ENCODE results near the gene GTSF1L.

The GTSF1L gene

GRCh38 chr20:43746344-43747137 is 19.7 kb upstream of the GTSF1L start:
- no peak for DNase-seq (ENCODE audit: low spot score)

- DNase-seq (ENCODE audit: low spot score): peak; percentile 53
Observed at GRCh38 chr20:43744966-43745730, 18.3 kb upstream of the GTSF1L start.

GRCh38 chr20:43744151-43744611 is 17.4 kb upstream of the GTSF1L start:
- no peak for DNase-seq (ENCODE audit: low spot score)

GRCh38 chr20:43740642-43741041 is 13.8 kb upstream of the GTSF1L start:
- no peak for DNase-seq (ENCODE audit: low spot score)

- no peak for DNase-seq (ENCODE audit: low spot score)
Observed at GRCh38 chr20:43739148-43739749, 12.4 kb upstream of the GTSF1L start.

- DNase-seq (ENCODE audit: low spot score): peak; percentile 1
Observed at GRCh38 chr20:43737925-43738324, 11.1 kb upstream of the GTSF1L start.

GRCh38 chr20:43736588-43737158 is 9.9 kb upstream of the GTSF1L start:
- peak; percentile 65 for DNase-seq (ENCODE audit: low spot score)

GRCh38 chr20:43731927-43732326 is 5.1 kb upstream of the GTSF1L start:
- DNase-seq (ENCODE audit: low spot score): no peak

GRCh38 chr20:43731469-43731868 is 4.7 kb upstream of the GTSF1L start:
- no peak for DNase-seq (ENCODE audit: low spot score)

- no peak for DNase-seq (ENCODE audit: low spot score)
Observed at GRCh38 chr20:43728686-43729255, 2.0 kb upstream of the GTSF1L start.

GRCh38 chr20:43727980-43728590 is 1.3 kb upstream of the GTSF1L start:
- no peak for DNase-seq (ENCODE audit: low spot score)

- no peak for DNase-seq (ENCODE audit: low spot score)
Observed at GRCh38 chr20:43726333-43726732, 469 bp downstream of the GTSF1L start.

GRCh38 chr20:43725666-43726065 is 1.1 kb downstream of the GTSF1L start:
- no peak for DNase-seq (ENCODE audit: low spot score)

GRCh38 chr20:43724383-43724782 is 2.4 kb downstream of the GTSF1L start:
- no peak for DNase-seq (ENCODE audit: low spot score)

GRCh38 chr20:43723735-43724134 is 3.1 kb downstream of the GTSF1L start:
- DNase-seq (ENCODE audit: low spot score): no peak

- DNase-seq (ENCODE audit: low spot score): no peak
Observed at GRCh38 chr20:43723186-43723585, 3.6 kb downstream of the GTSF1L start.

- DNase-seq (ENCODE audit: low spot score): no peak
Observed at GRCh38 chr20:43722153-43722505, 4.7 kb downstream of the GTSF1L start.

- peak; percentile 55 for DNase-seq (ENCODE audit: low spot score)
Observed at GRCh38 chr20:43721429-43722152, 5.2 kb downstream of the GTSF1L start.

GRCh38 chr20:43721097-43721428 is 5.7 kb downstream of the GTSF1L start:
- no peak for DNase-seq (ENCODE audit: low spot score)

GRCh38 chr20:43720007-43720406 is 6.8 kb downstream of the GTSF1L start:
- DNase-seq (ENCODE audit: low spot score): no peak

GRCh38 chr20:43717616-43717995 is 9.2 kb downstream of the GTSF1L start:
- DNase-seq (ENCODE audit: low spot score): no peak
